NCI-H2107 treated with DMSO at 0.1 percent for 48 hours (cell line): ENCODE data around the gene BMP5.

Experiments
- DNase-seq: peaks from one replicate; lab custom pipeline; 2025; ENCODE audit not compliant: unreplicated experiment; lab: John Stamatoyannopoulos, UW

The BMP5 gene

DNA sequence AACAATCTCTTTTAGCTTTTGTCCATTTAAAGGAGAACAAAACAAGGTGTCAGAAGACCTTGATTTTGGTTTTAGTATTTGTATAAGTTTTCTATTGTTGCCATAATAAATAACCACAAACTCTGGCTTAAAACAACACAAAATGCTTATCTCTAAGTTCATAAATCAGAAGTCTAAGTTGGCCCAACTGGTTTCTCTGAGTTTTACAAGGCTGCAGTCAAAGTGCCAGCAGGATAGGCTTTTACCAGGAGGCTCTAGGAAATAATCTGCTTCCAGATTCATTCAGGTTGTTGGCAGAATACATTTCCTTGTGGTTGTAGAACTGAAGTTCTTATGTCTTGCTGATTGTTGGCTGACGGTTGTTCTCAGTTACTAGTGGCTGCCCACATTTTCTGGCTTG, 149.2 kb downstream of the BMP5 start:
- DNase-seq = no peak

DNA sequence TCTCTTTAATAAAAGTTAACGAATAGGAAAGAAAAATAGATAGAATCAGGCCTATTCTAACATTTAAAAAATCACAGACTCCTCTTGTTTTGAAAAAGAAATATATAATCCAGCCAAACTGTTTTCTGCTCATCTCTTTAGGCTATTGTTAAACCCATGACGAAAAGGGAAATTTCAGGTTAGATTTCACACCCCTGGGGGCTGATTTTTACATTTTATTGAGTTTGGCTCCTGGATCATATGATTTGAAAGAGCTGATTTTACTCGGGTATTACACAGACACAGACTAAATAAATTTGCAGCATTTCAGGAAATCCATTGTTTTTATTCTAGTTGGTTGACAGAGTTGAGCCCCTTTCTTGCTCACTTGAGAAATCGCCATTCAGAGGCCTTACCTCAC, 160.6 kb downstream of the BMP5 start:
- DNase-seq = no peak

DNA sequence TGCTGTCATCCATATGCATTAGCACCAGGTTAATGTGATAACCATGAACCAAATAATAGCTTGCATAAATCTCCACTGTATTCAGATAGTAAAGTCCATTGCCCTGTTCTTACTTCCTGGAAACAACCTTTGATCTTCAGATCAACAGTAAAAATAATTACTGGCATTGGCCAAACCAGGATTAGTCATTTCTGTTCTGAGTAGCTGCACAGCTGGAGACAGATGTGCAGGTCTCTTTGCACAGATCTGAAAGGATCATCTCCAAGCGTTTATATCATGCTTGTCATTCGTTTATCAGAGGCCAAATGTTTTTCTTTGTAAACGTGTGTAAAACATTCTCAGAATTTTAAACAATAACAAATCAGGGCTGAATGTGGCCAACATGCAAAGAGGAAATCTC, 162.0 kb downstream of the BMP5 start:
- no peak for DNase-seq

DNA sequence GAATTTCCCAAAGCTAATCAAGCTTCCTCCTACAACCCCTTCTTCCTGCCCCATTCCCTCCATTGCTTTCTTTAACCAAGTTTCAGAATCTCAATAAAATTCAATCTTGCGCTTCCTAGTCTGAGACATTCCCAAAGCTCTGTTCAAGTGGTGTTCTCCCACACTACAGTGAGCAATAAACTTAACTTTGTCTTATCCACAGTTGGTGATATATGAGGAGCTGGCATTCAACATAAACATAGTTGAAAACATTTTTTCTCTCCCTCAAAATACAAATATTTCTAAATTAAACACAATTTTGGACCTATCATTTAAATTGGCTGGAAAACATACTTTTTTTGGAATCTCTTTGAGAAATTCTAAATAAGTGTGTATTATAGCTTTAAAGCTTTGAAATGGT, 166.7 kb downstream of the BMP5 start:
- DNase-seq = no peak

DNA sequence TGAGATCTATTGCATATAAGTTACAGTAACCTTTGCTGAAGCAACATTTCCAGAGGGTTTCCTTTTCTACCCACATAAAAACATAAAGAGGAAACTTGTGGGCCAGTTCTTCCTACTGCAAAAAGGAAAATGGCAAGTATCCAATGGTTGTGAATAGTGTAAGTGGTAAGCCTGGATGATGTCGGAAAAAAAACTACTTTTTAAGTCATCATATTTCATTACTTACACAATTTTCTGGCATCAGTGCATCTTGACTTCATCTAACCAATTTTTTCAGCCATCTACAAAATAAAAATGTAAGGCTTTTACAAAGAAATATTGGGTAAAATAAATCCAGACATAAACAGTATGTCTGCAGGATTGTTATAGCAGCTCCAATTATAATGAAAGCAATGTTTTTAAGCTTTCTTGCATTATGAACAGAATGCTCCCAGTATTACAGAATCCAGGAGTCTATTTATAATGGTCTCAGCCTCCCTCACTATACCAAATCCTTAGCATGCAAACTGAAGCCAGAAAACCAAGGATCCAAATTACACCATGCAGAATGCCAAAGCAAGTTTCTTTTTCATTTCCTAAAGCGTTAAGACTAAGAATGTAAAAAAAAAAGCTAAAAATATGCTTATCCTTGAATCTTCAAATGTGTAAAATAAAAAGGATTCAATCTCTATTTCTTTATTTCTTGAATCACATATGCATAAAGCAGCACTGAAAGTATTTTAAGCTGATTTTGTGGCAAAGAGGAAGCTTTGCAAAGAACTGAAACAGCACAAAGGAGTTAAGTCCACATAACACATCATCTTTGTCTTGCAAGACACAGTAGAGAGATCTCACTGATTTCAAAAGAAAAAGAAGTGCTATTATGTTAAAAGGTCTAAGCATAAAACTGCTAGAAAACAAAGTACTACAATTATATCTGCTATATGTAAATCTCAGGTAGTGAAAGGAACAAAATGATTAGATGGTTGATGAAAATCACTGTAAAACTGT, 169.6 kb downstream of the BMP5 start:
- no peak for DNase-seq

DNA sequence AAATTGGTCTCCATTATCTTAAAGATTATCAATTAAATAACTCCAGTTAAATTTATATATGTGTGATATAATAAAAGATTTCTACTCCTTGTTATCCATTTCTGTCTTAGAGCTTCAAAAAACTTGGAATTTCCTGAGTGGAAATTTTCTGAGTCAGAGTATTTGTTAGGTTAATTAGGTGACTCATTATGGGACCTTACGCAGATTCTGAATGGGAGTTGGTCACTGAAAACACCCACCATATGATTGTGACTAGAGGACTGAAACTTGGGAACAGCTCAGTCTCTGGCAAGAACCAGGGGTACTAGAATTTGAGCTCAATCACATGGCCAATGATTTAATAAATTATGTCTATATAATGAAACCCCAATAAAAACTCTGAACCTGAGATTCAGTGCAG, 171.0 kb downstream of the BMP5 start:
- no peak for DNase-seq
